Caki2 (cell line): ENCODE results near the gene AASDHPPT. TPM values are rescaled to one million over a fixed set of nuclear protein-coding genes. Genes with fewer than 3 reads are reported as not detected.

Experiments used
- DNase-seq: peaks from one replicate; pipeline ENCODE4 v3.0.0-alpha.2; 2015; ENCODE audit warnings: low read depth
- in situ Hi-C: cut with HindIII; loops from 2 replicates; pipeline ENCODE4 v1.10.0; 2016; ENCODE audit warnings: low sequenced_read_pairs, low pct_unique_long_range_greater_than_20kb, mixed read lengths
- total RNA-seq: library from RNA; depleted of rRNA; stranded (reverse); fragments of >200 nt; shearing (Covaris generic); gene quantifications from 2 replicates; pipeline ENCODE4 v1.2.3, GENCODE V29; 2014; ENCODE audit warnings: low replicate concordance; rRNA removed

The AASDHPPT gene
- total RNA-seq, 1 experiment from 2014 or later = 32.6 TPM

DNA sequence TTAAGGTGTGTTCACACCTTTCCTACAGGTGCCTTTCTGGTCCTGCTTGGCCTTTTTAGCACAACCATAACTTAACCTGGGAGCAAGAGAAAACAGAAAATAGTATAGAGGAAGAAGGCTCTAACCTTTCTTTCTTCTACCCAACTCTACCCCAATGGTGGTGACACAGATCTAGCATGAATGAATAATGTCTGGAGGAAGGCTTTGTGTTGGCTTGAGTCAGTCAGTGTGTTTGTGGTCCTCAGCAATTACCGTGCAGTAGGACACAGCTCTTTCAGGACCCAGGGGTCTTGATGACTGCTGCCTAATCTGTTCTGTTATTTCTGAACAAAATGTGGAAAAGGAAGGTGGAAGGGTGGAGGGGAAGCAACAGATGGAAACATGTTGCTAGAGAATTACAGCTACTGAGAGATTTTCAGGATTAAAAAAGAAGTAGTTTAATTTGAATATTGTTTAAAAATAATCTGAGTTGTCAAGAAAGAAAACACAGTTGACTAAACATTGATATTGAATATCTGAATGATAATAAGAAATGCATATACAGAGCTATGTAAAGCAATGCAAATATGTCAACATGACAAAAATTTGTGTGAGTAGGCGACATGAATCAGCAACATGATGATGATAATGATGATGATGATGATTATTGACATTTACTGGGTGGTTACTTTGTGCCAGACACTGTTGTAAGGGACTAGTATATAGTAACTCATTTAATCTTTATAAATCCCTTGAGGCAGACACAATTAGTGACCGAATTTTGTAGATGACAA is 55.3 kb downstream of the AASDHPPT start:
- DNase-seq = no peak
- in situ Hi-C loops = no loop called here

DNA sequence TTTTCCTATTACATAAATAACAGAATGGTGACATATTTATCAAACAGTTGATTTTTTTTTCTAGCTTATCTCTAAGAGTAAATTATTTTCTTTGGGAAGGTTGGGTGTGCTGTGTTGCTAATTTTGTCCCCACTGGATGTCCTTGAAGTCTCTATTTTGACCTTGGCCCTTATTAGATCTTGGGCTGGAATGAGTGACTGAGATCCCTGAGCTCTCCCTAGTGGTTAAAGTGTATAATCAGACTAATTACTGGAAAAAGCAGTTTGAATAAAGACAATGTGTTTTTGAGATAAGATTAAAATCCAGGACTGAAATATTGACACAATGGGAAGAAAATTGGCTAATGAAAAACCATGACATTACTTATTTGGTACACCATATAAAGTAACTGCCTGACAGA is 56.1 kb downstream of the AASDHPPT start:
- in situ Hi-C loops = no loop called here
- DNase-seq = no peak

DNA sequence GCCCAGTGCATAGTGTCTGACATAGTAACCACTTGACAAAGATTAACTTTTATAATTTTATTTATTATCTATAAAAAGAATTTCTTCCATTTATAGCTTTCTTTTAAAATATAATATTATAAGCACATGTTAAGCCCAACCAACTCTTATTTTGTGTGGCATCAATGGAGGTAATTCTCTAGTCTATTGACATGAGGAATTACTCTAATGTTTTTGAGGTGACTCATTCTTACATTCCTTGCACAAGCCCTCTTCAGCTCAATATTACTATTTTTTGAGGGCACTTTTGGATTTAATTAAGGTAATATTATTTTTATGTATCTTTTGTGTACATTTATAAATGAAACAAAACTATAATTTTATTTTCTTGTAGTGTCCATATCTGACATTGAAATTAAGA is 59.6 kb downstream of the AASDHPPT start:
- no peak for DNase-seq
- in situ Hi-C loops = no loop called here

DNA sequence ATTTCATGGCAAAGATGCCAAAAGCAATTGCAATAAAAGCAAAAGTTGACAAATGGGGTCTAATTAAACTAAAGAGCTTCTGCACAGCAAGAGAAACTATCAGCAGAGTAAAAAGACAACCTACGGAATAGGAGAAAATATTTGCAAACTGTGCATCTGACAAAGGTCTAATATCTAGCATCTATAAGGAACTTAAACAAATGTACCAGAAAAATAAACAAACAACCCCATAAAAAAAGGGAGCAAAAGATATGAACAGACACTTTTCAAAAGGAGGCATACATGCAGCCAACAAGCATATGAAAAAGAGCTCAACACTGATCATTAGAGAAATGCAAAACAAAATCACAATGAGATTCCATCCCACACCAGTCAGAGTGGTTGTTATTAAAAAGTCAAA is 60.3 kb downstream of the AASDHPPT start:
- in situ Hi-C loops = no loop called here
- no peak for DNase-seq

Other genes starting within 250 kb of the AASDHPPT start
- gene MSANTD4, start 55.4 kb upstream of the AASDHPPT start, total RNA-seq = 3.4 and 10.1 TPM in 2 replicates
- 0.14 and 1.2 TPM in 2 replicates for gene KBTBD3, start 315 bp upstream of the AASDHPPT start, total RNA-seq